Tibial nerve (tissue), 4 donors: Measurements from ENCODE around the gene AIFM1.

ENCODE experiments used
- EP300 ChIP-seq, 2 donors: sonication (generic); formaldehyde crosslinking; IDR thresholded peaks; one replicate each; pipeline ENCODE4 v1.6.1; 2017; ENCODE audit warnings: antibody characterized with exemption in 2 of 2, mild to moderate bottlenecking in 1 of 2
- POLR2A ChIP-seq, 2 donors: fragments of 450-650 bp; IDR thresholded peaks; one replicate each; pipeline ENCODE4 v1.6.1; 2017; ENCODE audit warnings: antibody characterized with exemption in 2 of 2, mild to moderate bottlenecking in 2 of 2, moderate library complexity in 2 of 2
- TF ChIP-seq, protein P1 (sequence below), 5 experiments: fragments of 200-600 bp in 3 of 5; fragments of 450-650 bp in 2 of 5; sonication (generic) in 3 of 5; IDR thresholded peaks; one replicate each; pipeline ENCODE4 v1.5.1; 2016 to 2019; ENCODE audit warnings: antibody characterized with exemption in 5 of 5, mild to moderate bottlenecking in 3 of 5, moderate library complexity in 2 of 5

DNA sequence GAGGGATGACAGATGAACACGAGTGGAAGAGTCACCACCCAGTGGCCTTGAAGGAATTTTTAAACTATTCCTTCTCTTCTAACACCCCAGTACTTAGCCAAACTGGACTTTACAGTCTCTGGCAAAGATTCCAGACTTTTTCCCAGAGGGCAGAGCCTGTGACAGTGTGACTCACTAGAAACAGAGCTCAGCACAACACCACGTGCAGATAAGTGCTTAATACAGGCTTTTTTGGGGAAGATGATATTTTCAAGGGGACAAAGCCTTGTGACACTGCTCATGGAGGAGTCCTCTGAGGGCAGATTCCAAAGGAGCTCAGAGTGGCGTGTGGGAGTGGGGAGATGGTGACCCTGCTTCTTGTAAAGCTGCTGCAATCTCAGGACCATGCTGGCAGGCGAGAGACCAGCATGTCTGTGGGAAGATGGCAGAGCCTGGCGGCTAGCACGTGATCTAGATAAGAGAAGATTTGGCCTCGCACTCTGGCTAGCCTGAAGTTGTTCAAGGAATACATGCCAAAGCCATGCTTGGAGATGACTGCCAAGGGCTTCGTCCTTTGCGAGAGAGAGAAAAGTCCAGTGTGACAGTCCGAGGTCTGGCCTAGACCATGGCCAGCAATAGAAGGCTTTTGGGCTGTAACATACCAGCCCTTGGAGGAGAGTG lies 8.5 kb upstream of the AIFM1 start:
- TF ChIP-seq, protein P1, sequence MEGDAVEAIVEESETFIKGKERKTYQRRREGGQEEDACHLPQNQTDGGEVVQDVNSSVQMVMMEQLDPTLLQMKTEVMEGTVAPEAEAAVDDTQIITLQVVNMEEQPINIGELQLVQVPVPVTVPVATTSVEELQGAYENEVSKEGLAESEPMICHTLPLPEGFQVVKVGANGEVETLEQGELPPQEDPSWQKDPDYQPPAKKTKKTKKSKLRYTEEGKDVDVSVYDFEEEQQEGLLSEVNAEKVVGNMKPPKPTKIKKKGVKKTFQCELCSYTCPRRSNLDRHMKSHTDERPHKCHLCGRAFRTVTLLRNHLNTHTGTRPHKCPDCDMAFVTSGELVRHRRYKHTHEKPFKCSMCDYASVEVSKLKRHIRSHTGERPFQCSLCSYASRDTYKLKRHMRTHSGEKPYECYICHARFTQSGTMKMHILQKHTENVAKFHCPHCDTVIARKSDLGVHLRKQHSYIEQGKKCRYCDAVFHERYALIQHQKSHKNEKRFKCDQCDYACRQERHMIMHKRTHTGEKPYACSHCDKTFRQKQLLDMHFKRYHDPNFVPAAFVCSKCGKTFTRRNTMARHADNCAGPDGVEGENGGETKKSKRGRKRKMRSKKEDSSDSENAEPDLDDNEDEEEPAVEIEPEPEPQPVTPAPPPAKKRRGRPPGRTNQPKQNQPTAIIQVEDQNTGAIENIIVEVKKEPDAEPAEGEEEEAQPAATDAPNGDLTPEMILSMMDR (IDR thresholded peaks at IDR 0.05): no peak
- peak in 1 of 2 donors; percentile 52 for TF ChIP-seq EP300 (IDR thresholded peaks at IDR 0.05)
- no peak for TF ChIP-seq POLR2A (IDR thresholded peaks at IDR 0.05)
